NCI-H748 treated with DMSO at 0.1 percent for 48 hours (cell line): ENCODE results near the gene CRISPLD2.
"Not testable (repeated sequence)": the region's sequence is repeated elsewhere in the genome, so short reads cannot be mapped to it uniquely, and the experiment has no call there.

Source experiments
- DNase-seq: peaks from one replicate; lab custom pipeline; 2025; lab: John Stamatoyannopoulos, UW

The CRISPLD2 gene

GRCh38 chr16:84821728-84822689 is 2.2 kb downstream of the CRISPLD2 start:
- DNase-seq = no peak

- no peak for DNase-seq
Measured at GRCh38 chr16:84822990-84823389, 3.2 kb downstream of the CRISPLD2 start.

GRCh38 chr16:84823484-84823883 is 3.7 kb downstream of the CRISPLD2 start:
- no peak for DNase-seq

- no peak for DNase-seq
Measured at GRCh38 chr16:84823926-84824325, 4.1 kb downstream of the CRISPLD2 start.

GRCh38 chr16:84825896-84826557 is 6.2 kb downstream of the CRISPLD2 start:
- no peak for DNase-seq

GRCh38 chr16:84826558-84826941 is 6.8 kb downstream of the CRISPLD2 start:
- no peak for DNase-seq

GRCh38 chr16:84827131-84827574 is 7.4 kb downstream of the CRISPLD2 start:
- DNase-seq = no peak

GRCh38 chr16:84827897-84828296 is 8.1 kb downstream of the CRISPLD2 start:
- DNase-seq = no peak

GRCh38 chr16:84828322-84828721 is 8.5 kb downstream of the CRISPLD2 start:
- no peak for DNase-seq

GRCh38 chr16:84829168-84829965 is 9.6 kb downstream of the CRISPLD2 start:
- DNase-seq = no peak

GRCh38 chr16:84830765-84831384 is 11.1 kb downstream of the CRISPLD2 start:
- no peak for DNase-seq

GRCh38 chr16:84831728-84832127 is 11.9 kb downstream of the CRISPLD2 start:
- DNase-seq = not testable (repeated sequence)

- DNase-seq = no peak
Measured at GRCh38 chr16:84832488-84833143, 12.8 kb downstream of the CRISPLD2 start.

- no peak for DNase-seq
Measured at GRCh38 chr16:84833144-84833500, 13.3 kb downstream of the CRISPLD2 start.

- DNase-seq = no peak
Measured at GRCh38 chr16:84833542-84834402, 14.0 kb downstream of the CRISPLD2 start.

GRCh38 chr16:84834403-84834772 is 14.6 kb downstream of the CRISPLD2 start:
- no peak for DNase-seq

GRCh38 chr16:84836234-84836647 is 16.5 kb downstream of the CRISPLD2 start:
- no peak for DNase-seq

- DNase-seq = no peak
Measured at GRCh38 chr16:84836967-84837366, 17.2 kb downstream of the CRISPLD2 start.

- DNase-seq = no peak
Measured at GRCh38 chr16:84838383-84838948, 18.7 kb downstream of the CRISPLD2 start.

GRCh38 chr16:84839054-84839453 is 19.3 kb downstream of the CRISPLD2 start:
- DNase-seq = no peak
